ENCODE data around the gene STYK1.

STYK1 gene

GRCh38 chr12:10634427-10634826, 39.4 kb downstream of the STYK1 start:
- TF ChIP-seq PAX5 (IDR thresholded peaks at IDR 0.05; ENCODE audit: insufficient read depth, low read length, severe bottlenecking), result no peak
- no peak for TF ChIP-seq POLR2AphosphoS5 (IDR thresholded peaks at IDR 0.05; ENCODE audit: low read depth, low read length)
- no peak for TF ChIP-seq POU2F2 (IDR thresholded peaks at IDR 0.05; ENCODE audit: low read depth, low read length)
- no peak for TF ChIP-seq POLR2A (IDR thresholded peaks at IDR 0.05; ENCODE audit: low read depth, low read length)
- no peak for TF ChIP-seq SPI1 (IDR thresholded peaks at IDR 0.05; ENCODE audit: low read depth, low read length)
- DNase-seq (ENCODE audit: insufficient read length, low spot score) (no peak), FAIRE-seq (no peak)

- TF ChIP-seq SPI1 (IDR thresholded peaks at IDR 0.05; ENCODE audit: low read depth, low read length), result no peak
- no peak for TF ChIP-seq POLR2AphosphoS5 (IDR thresholded peaks at IDR 0.05; ENCODE audit: low read depth, low read length)
- no peak for TF ChIP-seq PAX5 (IDR thresholded peaks at IDR 0.05; ENCODE audit: insufficient read depth, low read length, severe bottlenecking)
- TF ChIP-seq POU2F2 (IDR thresholded peaks at IDR 0.05; ENCODE audit: low read depth, low read length), result no peak
- no peak for TF ChIP-seq TAF1 (IDR thresholded peaks at IDR 0.05; ENCODE audit: low read depth, low read length)
- no peak for TF ChIP-seq POLR2A (IDR thresholded peaks at IDR 0.05; ENCODE audit: low read depth, low read length)
- FAIRE-seq (no peak), DNase-seq (ENCODE audit: insufficient read length, low spot score) (no peak)
Observed at GRCh38 chr12:10633541-10633940, 40.3 kb downstream of the STYK1 start.

- DNase-seq (ENCODE audit: insufficient read length, low spot score) (no peak), FAIRE-seq (no peak)
- no peak for TF ChIP-seq PAX5 (IDR thresholded peaks at IDR 0.05; ENCODE audit: insufficient read depth, low read length, severe bottlenecking)
- no peak for TF ChIP-seq POLR2A (IDR thresholded peaks at IDR 0.05; ENCODE audit: low read depth, low read length)
- no peak for TF ChIP-seq POU2F2 (IDR thresholded peaks at IDR 0.05; ENCODE audit: low read depth, low read length)
- no peak for TF ChIP-seq SPI1 (IDR thresholded peaks at IDR 0.05; ENCODE audit: low read depth, low read length)
- no peak for TF ChIP-seq POLR2AphosphoS5 (IDR thresholded peaks at IDR 0.05; ENCODE audit: low read depth, low read length)
- no peak for TF ChIP-seq TAF1 (IDR thresholded peaks at IDR 0.05; ENCODE audit: low read depth, low read length)
Observed at GRCh38 chr12:10632226-10632625, 41.6 kb downstream of the STYK1 start.

GRCh38 chr12:10624605-10625004, 49.2 kb downstream of the STYK1 start:
- TF ChIP-seq PAX5 (IDR thresholded peaks at IDR 0.05; ENCODE audit: insufficient read depth, low read length, severe bottlenecking), result no peak
- TF ChIP-seq POLR2AphosphoS5 (IDR thresholded peaks at IDR 0.05; ENCODE audit: low read depth, low read length), result no peak
- TF ChIP-seq SPI1 (IDR thresholded peaks at IDR 0.05; ENCODE audit: low read depth, low read length), result no peak
- no peak for TF ChIP-seq TAF1 (IDR thresholded peaks at IDR 0.05; ENCODE audit: low read depth, low read length)
- TF ChIP-seq POU2F2 (IDR thresholded peaks at IDR 0.05; ENCODE audit: low read depth, low read length), result no peak
- DNase-seq (ENCODE audit: insufficient read length, low spot score) (no peak), FAIRE-seq (no peak)

- no peak for TF ChIP-seq POLR2AphosphoS5 (IDR thresholded peaks at IDR 0.05; ENCODE audit: low read depth, low read length)
- no peak for TF ChIP-seq TAF1 (IDR thresholded peaks at IDR 0.05; ENCODE audit: low read depth, low read length)
- TF ChIP-seq POU2F2 (IDR thresholded peaks at IDR 0.05; ENCODE audit: low read depth, low read length), result no peak
- TF ChIP-seq POLR2A (IDR thresholded peaks at IDR 0.05; ENCODE audit: low read depth, low read length), result no peak
- TF ChIP-seq SPI1 (IDR thresholded peaks at IDR 0.05; ENCODE audit: low read depth, low read length), result no peak
- TF ChIP-seq PAX5 (IDR thresholded peaks at IDR 0.05; ENCODE audit: insufficient read depth, low read length, severe bottlenecking), result no peak
- FAIRE-seq (no peak), DNase-seq (ENCODE audit: insufficient read length, low spot score) (no peak)
Observed at GRCh38 chr12:10623131-10623530, 50.7 kb downstream of the STYK1 start.

GRCh38 chr12:10621278-10621677, 52.6 kb downstream of the STYK1 start:
- FAIRE-seq, result no peak
- TF ChIP-seq POLR2AphosphoS5 (IDR thresholded peaks at IDR 0.05; ENCODE audit: low read depth, low read length), result no peak
- TF ChIP-seq TAF1 (IDR thresholded peaks at IDR 0.05; ENCODE audit: low read depth, low read length), result no peak
- TF ChIP-seq POU2F2 (IDR thresholded peaks at IDR 0.05; ENCODE audit: low read depth, low read length), result no peak
- TF ChIP-seq PAX5 (IDR thresholded peaks at IDR 0.05; ENCODE audit: insufficient read depth, low read length, severe bottlenecking), result no peak
- no peak for TF ChIP-seq SPI1 (IDR thresholded peaks at IDR 0.05; ENCODE audit: low read depth, low read length)
- TF ChIP-seq POLR2A (IDR thresholded peaks at IDR 0.05; ENCODE audit: low read depth, low read length), result no peak
- no peak for DNase-seq (ENCODE audit: insufficient read length, low spot score)

GRCh38 chr12:10620078-10620779, 53.6 kb downstream of the STYK1 start:
- DNase-seq (ENCODE audit: insufficient read length, low spot score), result no peak
- FAIRE-seq, result no peak
- TF ChIP-seq PAX5 (IDR thresholded peaks at IDR 0.05; ENCODE audit: insufficient read depth, low read length, severe bottlenecking) (no peak), POLR2A (IDR thresholded peaks at IDR 0.05; ENCODE audit: low read depth, low read length) (no peak), TAF1 (IDR thresholded peaks at IDR 0.05; ENCODE audit: low read depth, low read length) (no peak), POU2F2 (IDR thresholded peaks at IDR 0.05; ENCODE audit: low read depth, low read length) (no peak), POLR2AphosphoS5 (IDR thresholded peaks at IDR 0.05; ENCODE audit: low read depth, low read length) (no peak), SPI1 (IDR thresholded peaks at IDR 0.05; ENCODE audit: low read depth, low read length) (no peak)

GRCh38 chr12:10618338-10618987, 55.4 kb downstream of the STYK1 start:
- FAIRE-seq, result no peak
- DNase-seq (ENCODE audit: insufficient read length, low spot score), result no peak
- TF ChIP-seq POU2F2 (IDR thresholded peaks at IDR 0.05; ENCODE audit: low read depth, low read length), result no peak
- no peak for TF ChIP-seq TAF1 (IDR thresholded peaks at IDR 0.05; ENCODE audit: low read depth, low read length)
- no peak for TF ChIP-seq PAX5 (IDR thresholded peaks at IDR 0.05; ENCODE audit: insufficient read depth, low read length, severe bottlenecking)
- TF ChIP-seq SPI1 (IDR thresholded peaks at IDR 0.05; ENCODE audit: low read depth, low read length), result no peak
- no peak for TF ChIP-seq POLR2AphosphoS5 (IDR thresholded peaks at IDR 0.05; ENCODE audit: low read depth, low read length)
- TF ChIP-seq POLR2A (IDR thresholded peaks at IDR 0.05; ENCODE audit: low read depth, low read length), result no peak

GRCh38 chr12:10617863-10618262, 56.0 kb downstream of the STYK1 start:
- DNase-seq (ENCODE audit: insufficient read length, low spot score) (no peak), FAIRE-seq (no peak)
- no peak for TF ChIP-seq POLR2AphosphoS5 (IDR thresholded peaks at IDR 0.05; ENCODE audit: low read depth, low read length)
- no peak for TF ChIP-seq PAX5 (IDR thresholded peaks at IDR 0.05; ENCODE audit: insufficient read depth, low read length, severe bottlenecking)
- no peak for TF ChIP-seq POLR2A (IDR thresholded peaks at IDR 0.05; ENCODE audit: low read depth, low read length)
- TF ChIP-seq TAF1 (IDR thresholded peaks at IDR 0.05; ENCODE audit: low read depth, low read length), result no peak

Measured in GM12891 (cell line).